Tibial artery (tissue), 4 donors: ENCODE data around the gene NUDT5.

Source experiments
- DNase-seq, 2 donors: peaks; one replicate each; pipeline ENCODE4 v3.0.0-alpha.2; 2019
- H3K27ac ChIP-seq, 2 donors: fragments of 200-600 bp; sonication (generic) in 1 of 2; 1 replicate in 1 of 2; 2 replicates in 1 of 2; pipeline ENCODE4 v1.5.1; 2018 to 2019; ENCODE audit warnings: mild to moderate bottlenecking in 1 of 2
- H3K27me3 ChIP-seq, 2 donors: fragments of 200-600 bp; sonication (generic) in 1 of 2; one replicate each; pipeline versions ENCODE4 v1.5.1 to v1.6.0; 2016 to 2019
- H3K36me3 ChIP-seq, 3 donors: fragments of 200-600 bp; sonication (generic) in 2 of 3; one replicate each; pipeline ENCODE4 v1.5.1; 2016 to 2019; ENCODE audit warnings: mild to moderate bottlenecking in 2 of 3
- H3K4me1 ChIP-seq, 4 donors: fragments of 200-600 bp; sonication (generic) in 2 of 4; 1 replicate in 3 of 4; 2 replicates in 1 of 4; pipeline ENCODE4 v1.5.1; 2016 to 2019
- H3K4me3 ChIP-seq, 2 donors: fragments of 200-600 bp; sonication (generic) in 1 of 2; 1 replicate in 1 of 2; 2 replicates in 1 of 2; pipeline ENCODE4 v1.5.1; 2018 to 2019; ENCODE audit warnings: mild to moderate bottlenecking in 2 of 2
- H3K9me3 ChIP-seq, 3 donors: fragments of 200-600 bp; sonication (generic) in 1 of 3; one replicate each; pipeline ENCODE4 v1.5.1; 2016 to 2019
- CTCF ChIP-seq, 2 experiments: fragments of 200-600 bp in 1 of 2; fragments of 450-650 bp in 1 of 2; IDR thresholded peaks; one replicate each; pipeline ENCODE4 v1.5.1; 2017 to 2019; ENCODE audit warnings: antibody characterized with exemption in 2 of 2, mild to moderate bottlenecking in 1 of 2, moderate library complexity in 1 of 2
- intact Hi-C: fragments of 100-400 bp; cut with DNase I; formaldehyde crosslinking; loops from one replicate; pipeline ENCODE4 v1.15.0; 2023; ENCODE audit warnings: low total_unique reads

NUDT5 gene

GRCh38 chr10:12194752-12195271, 879 bp downstream of the NUDT5 start:
- Histone ChIP-seq H3K27me3 (no peaks in the 10 kb centered on the region), H3K4me1 (peaks cover 0 to 53% (median 29%) of the 10 kb centered on the region in 4 donors), H3K36me3 (peaks cover 2 to 13% (median 5%) of the 10 kb centered on the region in 3 donors), H3K4me3 (peak overlapping the region; percentile 80 to 87), H3K27ac (peak overlapping the region; percentile 83 to 91), H3K9me3 (no peaks in the 10 kb centered on the region)
- intact Hi-C loops, result no loop called here
- no peak for TF ChIP-seq CTCF (IDR thresholded peaks at IDR 0.05)
- peak; percentile 71 to 81 for DNase-seq

GRCh38 chr10:12193193-12193592, 2.5 kb downstream of the NUDT5 start:
- H3K27ac ChIP-seq, result no peak overlapping the region
- peaks cover 0 to 5% (median 0%) of the 10 kb centered on the region in 3 donors for H3K36me3 ChIP-seq
- H3K9me3 ChIP-seq, result no peaks in the 10 kb centered on the region
- no peaks in the 10 kb centered on the region for H3K27me3 ChIP-seq
- no peak for DNase-seq
- no peak overlapping the region for H3K4me3 ChIP-seq
- H3K4me1 ChIP-seq, result peaks cover 0 to 61% (median 28%) of the 10 kb centered on the region in 4 donors
- TF ChIP-seq CTCF (IDR thresholded peaks at IDR 0.05), result no peak
- intact Hi-C loops, result no loop called here

- no peak overlapping the region for H3K4me3 ChIP-seq
- no peak for TF ChIP-seq CTCF (IDR thresholded peaks at IDR 0.05)
- DNase-seq, result no peak
- no peak overlapping the region for H3K27ac ChIP-seq
- no peaks in the 10 kb centered on the region for H3K9me3 ChIP-seq
- peaks cover 0 to 46% (median 17%) of the 10 kb centered on the region in 4 donors for H3K4me1 ChIP-seq
- peaks cover 5 to 12% (median 8%) of the 10 kb centered on the region in 3 donors for H3K36me3 ChIP-seq
- intact Hi-C loops, result no loop called here
- H3K27me3 ChIP-seq, result no peaks in the 10 kb centered on the region
Observed at GRCh38 chr10:12191715-12192114, 4.0 kb downstream of the NUDT5 start.

- peak overlapping the region in 1 of 2 donors; percentile 15 for H3K27ac ChIP-seq
- no peak overlapping the region for H3K4me3 ChIP-seq
- intact Hi-C loops, result no loop called here
- peaks cover 5 to 27% (median 26%) of the 10 kb centered on the region in 3 donors for H3K36me3 ChIP-seq
- H3K4me1 ChIP-seq, result peaks cover 0 to 41% (median 12%) of the 10 kb centered on the region in 4 donors
- no peak for DNase-seq
- no peak for TF ChIP-seq CTCF (IDR thresholded peaks at IDR 0.05)
- H3K9me3 ChIP-seq, result no peaks in the 10 kb centered on the region
- no peaks in the 10 kb centered on the region for H3K27me3 ChIP-seq
Observed at GRCh38 chr10:12189426-12189825, 6.3 kb downstream of the NUDT5 start.

GRCh38 chr10:12188656-12189055, 7.0 kb downstream of the NUDT5 start:
- no peak for DNase-seq
- no peak for TF ChIP-seq CTCF (IDR thresholded peaks at IDR 0.05)
- Histone ChIP-seq H3K9me3 (no peaks in the 10 kb centered on the region), H3K27ac (no peak overlapping the region), H3K4me3 (no peak overlapping the region), H3K27me3 (no peaks in the 10 kb centered on the region), H3K36me3 (peaks cover 8 to 35% (median 30%) of the 10 kb centered on the region in 3 donors), H3K4me1 (peaks cover 0 to 33% (median 5%) of the 10 kb centered on the region in 4 donors)
- intact Hi-C loops, result no loop called here
